Mammary epithelial cell (primary cell): ENCODE data around the gene TSPAN32.

Experiments
- CTCF ChIP-seq, 2 donors: IDR thresholded peaks in 1 of 2; conservative IDR thresholded peaks in 1 of 2; 2 replicates each; pipeline ENCODE4 v1.5.1; 2011 to 2012; ENCODE audit warnings: inconsistent platforms in 2 of 2, low read length in 2 of 2, mild to moderate bottlenecking in 2 of 2, control low read depth in 1 of 2, low read depth in 1 of 2; ENCODE audit not compliant: insufficient read depth in 1 of 2; ENCODE audit errors: extremely low read depth in 1 of 2
- EZH2 ChIP-seq: IDR thresholded peaks from 2 replicates; pipeline ENCODE4 v1.6.1; 2012; ENCODE audit warnings: low read length, inconsistent platforms, borderline replicate concordance

- TF ChIP-seq EZH2 (no peak), CTCF (conservative IDR thresholded peaks at IDR 0.05 in 1 of 2, IDR thresholded peaks at IDR 0.05 in 1 of 2; ENCODE audit: extremely low read depth in 1 of 2, insufficient read depth in 1 of 2, low read depth in 1 of 2, low read length in 2 of 2) (no peak)
Measured at GRCh38 chr11:2330696-2331095, 28.9 kb downstream of the TSPAN32 start.
